GM23338 (cell line): ENCODE data around the gene MFGE8. TPM values are rescaled to one million over a fixed set of nuclear protein-coding genes. Genes with fewer than 3 reads are reported as not detected.

Source experiments
- ATAC-seq: fragments of 200-7000 bp; cut with Tn5 transposase; 3 replicates; pipeline ENCODE4 v1.9.1; 2020
- DNase-seq: peaks from one replicate; pipeline ENCODE4 v3.0.0-alpha.2; 2015; ENCODE audit warnings: low spot score
- H2AFZ ChIP-seq: fragments of 200-600 bp; sonication (generic); 2 replicates; pipeline ENCODE4 v1.8.0; 2016; ENCODE audit warnings: antibody characterized with exemption, mild to moderate bottlenecking, moderate library complexity
- H3F3A ChIP-seq: fragments of 200-600 bp; sonication (generic); replicated peaks from 2 replicates; pipeline ENCODE4 v1.8.0; 2017; ENCODE audit warnings: antibody characterized with exemption, mixed run types, low read depth
- H3K27ac ChIP-seq: fragments of 200-600 bp; sonication (generic); 2 replicates; pipeline ENCODE4 v1.6.1; 2016; ENCODE audit warnings: low read depth
- H3K27me3 ChIP-seq: fragments of 200-600 bp; sonication (generic); 2 replicates; pipeline ENCODE4 v1.8.0; 2016; ENCODE audit warnings: mild to moderate bottlenecking, mixed run types, moderate library complexity; ENCODE audit not compliant: insufficient read depth
- H3K36me3 ChIP-seq: fragments of 200-600 bp; sonication (generic); 2 replicates; pipeline ENCODE4 v1.8.0; 2016; ENCODE audit warnings: mild to moderate bottlenecking; ENCODE audit not compliant: insufficient read depth
- H3K4me1 ChIP-seq: fragments of 200-600 bp; sonication (generic); 2 replicates; pipeline ENCODE4 v1.8.0; 2016; ENCODE audit warnings: mild to moderate bottlenecking, moderate library complexity; ENCODE audit not compliant: insufficient read depth
- H3K4me2 ChIP-seq: fragments of 200-600 bp; sonication (generic); 2 replicates; pipeline ENCODE4 v1.7.1; 2017; ENCODE audit warnings: mixed run types
- H3K4me3 ChIP-seq: fragments of 200-600 bp; sonication (generic); 2 replicates; pipeline ENCODE4 v1.6.1; 2016; ENCODE audit warnings: mixed run types
- H3K79me2 ChIP-seq: fragments of 200-600 bp; sonication (generic); replicated peaks from 2 replicates; pipeline ENCODE4 v1.8.0; 2017; ENCODE audit warnings: mild to moderate bottlenecking; ENCODE audit not compliant: insufficient read depth
- H3K9me2 ChIP-seq: fragments of 200-600 bp; sonication (generic); 2 replicates; pipeline ENCODE4 v1.8.0; 2017; ENCODE audit not compliant: insufficient read depth
- H4K20me1 ChIP-seq: fragments of 200-600 bp; sonication (generic); replicated peaks from 2 replicates; pipeline ENCODE4 v1.8.0; 2017; ENCODE audit warnings: mild to moderate bottlenecking; ENCODE audit not compliant: insufficient read depth
- H3K27ac Mint-ChIP-seq: 2 replicates; pipeline ENCODE4 v1.8.0; 2020; ENCODE audit warnings: inconsistent platforms, mild to moderate bottlenecking, moderate library complexity, mixed read lengths
- H3K27me3 Mint-ChIP-seq: 3 replicates; pipeline ENCODE4 v1.8.0; 2022; ENCODE audit warnings: low read depth, mild to moderate bottlenecking, moderate library complexity, mixed read lengths, inconsistent platforms; ENCODE audit not compliant: insufficient read depth, poor library complexity
- H3K36me3 Mint-ChIP-seq: 3 replicates; pipeline ENCODE4 v1.8.0; 2021; ENCODE audit warnings: low read depth, mild to moderate bottlenecking, inconsistent platforms, moderate library complexity, mixed read lengths
- H3K4me1 Mint-ChIP-seq: 3 replicates; pipeline ENCODE4 v1.8.0; 2020; ENCODE audit warnings: mild to moderate bottlenecking, inconsistent platforms, mixed read lengths
- H3K4me3 Mint-ChIP-seq: 3 replicates; pipeline ENCODE4 v1.8.0; 2021; ENCODE audit warnings: moderate library complexity, mild to moderate bottlenecking, inconsistent platforms, mixed read lengths
- H3K9me3 Mint-ChIP-seq: 3 replicates; pipeline ENCODE4 v1.8.0; 2020; ENCODE audit warnings: moderate library complexity, mild to moderate bottlenecking, inconsistent platforms, mixed read lengths
- CREB1 ChIP-seq: fragments of 250-450 bp; sonication (Bioruptor Pico); IDR thresholded peaks from 2 replicates; pipeline ENCODE4 v1.5.0; 2020; ENCODE audit warnings: low read depth, mild to moderate bottlenecking, moderate library complexity
- CTCF ChIP-seq, 2 experiments: fragments of 200-600 bp in 1 of 2; sonication (generic) in 1 of 2; conservative IDR thresholded peaks; 2 replicates each; pipeline versions ENCODE4 v1.5.1 to v1.6.1; 2016 to 2017; ENCODE audit warnings: antibody characterized with exemption in 2 of 2, low read depth in 2 of 2, mild to moderate bottlenecking in 2 of 2, moderate library complexity in 1 of 2
- EZH2 ChIP-seq: fragments of 200-600 bp; sonication (generic); IDR thresholded peaks from one replicate; pipeline ENCODE4 v1.8.0; 2017; ENCODE audit warnings: antibody characterized with exemption, mild to moderate bottlenecking, low read depth; ENCODE audit not compliant: unreplicated experiment
- JUNB ChIP-seq: IDR thresholded peaks from one replicate; pipeline ENCODE4 v1.6.1; 2016; ENCODE audit warnings: antibody characterized with exemption; ENCODE audit not compliant: unreplicated experiment
- NANOG ChIP-seq: IDR thresholded peaks from 2 replicates; pipeline ENCODE4 v1.6.1; 2016; ENCODE audit warnings: antibody characterized with exemption, borderline replicate concordance
- POLR2AphosphoS5 ChIP-seq: IDR thresholded peaks from 2 replicates; pipeline ENCODE4 v1.6.1; 2016; ENCODE audit warnings: antibody characterized with exemption, low read depth
- STAT1 ChIP-seq: IDR thresholded peaks from one replicate; pipeline ENCODE4 v1.6.1; 2016; ENCODE audit warnings: antibody characterized with exemption; ENCODE audit not compliant: unreplicated experiment
- ZNF114 ChIP-seq: fragments of 250-450 bp; sonication (Bioruptor Pico); IDR thresholded peaks from 2 replicates; pipeline ENCODE4 v1.5.0; 2020; ENCODE audit warnings: mild to moderate bottlenecking, moderate library complexity
- ZNF331 ChIP-seq: fragments of 250-450 bp; sonication (Bioruptor Pico); IDR thresholded peaks from 2 replicates; pipeline ENCODE4 v1.5.0; 2020; ENCODE audit warnings: low read depth, mild to moderate bottlenecking, moderate library complexity
- polyA plus RNA-seq: library from polyadenylated mRNA; unstranded; fragments of >200 nt; fragmentation: Nextera tagmentation; extraction: Ambion mirVana; gene quantifications from 2 replicates; pipeline ENCODE4 v1.2.1, GENCODE V29; 2016
- total RNA-seq: library from RNA; depleted of rRNA; stranded (reverse); fragments of >200 nt; shearing (Covaris generic); gene quantifications from 2 replicates; pipeline ENCODE4 v1.2.3, GENCODE V29; 2014
- TF ChIP-seq, protein P1 (sequence below): IDR thresholded peaks from 2 replicates; pipeline ENCODE4 v1.6.1; 2016; ENCODE audit warnings: antibody characterized with exemption
- TF ChIP-seq, protein P2 (sequence below): IDR thresholded peaks from one replicate; pipeline ENCODE4 v1.6.1; 2018; ENCODE audit warnings: antibody characterized with exemption; ENCODE audit not compliant: unreplicated experiment

The MFGE8 gene
- total and polyA plus RNA-seq, 2 experiments from 2014 or later = 279 to 671 TPM

DNA sequence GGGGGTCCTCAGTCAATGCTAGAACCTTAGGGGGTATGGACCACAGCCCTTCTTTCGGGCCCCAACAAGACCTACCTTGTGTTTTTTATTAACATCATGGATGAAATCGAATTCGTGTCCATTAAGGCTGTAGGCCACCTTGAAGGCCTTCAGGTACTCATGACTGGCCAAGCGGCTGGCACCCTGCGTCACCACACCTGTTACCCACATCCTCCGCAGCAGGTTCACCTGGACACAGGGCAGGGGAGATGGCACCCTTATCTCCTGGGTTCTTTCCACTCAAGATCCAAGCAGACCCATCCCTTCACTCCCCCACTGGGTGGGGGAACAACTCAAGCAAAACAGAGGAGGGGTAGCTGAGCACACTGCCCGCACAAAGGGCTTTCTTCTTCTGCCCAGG lies 6.6 kb downstream of the MFGE8 start:
- Histone ChIP-seq H3K79me2 (peaks cover 55% of the 10 kb centered on the region), H4K20me1 (peaks cover 55% of the 10 kb centered on the region), H3F3A (peaks cover 42% of the 10 kb centered on the region), H3K36me3 (peaks cover 66% of the 10 kb centered on the region), H3K4me3 (no peak overlapping the region), H2AFZ (no peak overlapping the region), H3K4me1 (peaks cover 27% of the 10 kb centered on the region), H3K4me2 (no peak overlapping the region), H3K9me2 (no peaks in the 10 kb centered on the region), H3K27me3 (no peaks in the 10 kb centered on the region), H3K27ac (no peak overlapping the region)
- Mint-ChIP-seq H3K36me3 (peaks cover 100% of the 10 kb centered on the region), H3K9me3 (no peaks in the 10 kb centered on the region; the same call in 2 of the 3 replicates), H3K27me3 (peaks cover 34% of the 10 kb centered on the region), H3K27ac (no peak overlapping the region), H3K4me1 (peaks cover 78% of the 10 kb centered on the region), H3K4me3 (no peak overlapping the region)
- DNase-seq = no peak
- TF ChIP-seq STAT1 = no peak
- TF ChIP-seq, protein P1, sequence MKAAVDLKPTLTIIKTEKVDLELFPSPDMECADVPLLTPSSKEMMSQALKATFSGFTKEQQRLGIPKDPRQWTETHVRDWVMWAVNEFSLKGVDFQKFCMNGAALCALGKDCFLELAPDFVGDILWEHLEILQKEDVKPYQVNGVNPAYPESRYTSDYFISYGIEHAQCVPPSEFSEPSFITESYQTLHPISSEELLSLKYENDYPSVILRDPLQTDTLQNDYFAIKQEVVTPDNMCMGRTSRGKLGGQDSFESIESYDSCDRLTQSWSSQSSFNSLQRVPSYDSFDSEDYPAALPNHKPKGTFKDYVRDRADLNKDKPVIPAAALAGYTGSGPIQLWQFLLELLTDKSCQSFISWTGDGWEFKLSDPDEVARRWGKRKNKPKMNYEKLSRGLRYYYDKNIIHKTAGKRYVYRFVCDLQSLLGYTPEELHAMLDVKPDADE = no peak
- no peak for TF ChIP-seq EZH2
- no peak for TF ChIP-seq CTCF (conservative IDR thresholded peaks at IDR 0.05; ENCODE audit: low read depth in 2 of 2)
- ATAC-seq = no peak

DNA sequence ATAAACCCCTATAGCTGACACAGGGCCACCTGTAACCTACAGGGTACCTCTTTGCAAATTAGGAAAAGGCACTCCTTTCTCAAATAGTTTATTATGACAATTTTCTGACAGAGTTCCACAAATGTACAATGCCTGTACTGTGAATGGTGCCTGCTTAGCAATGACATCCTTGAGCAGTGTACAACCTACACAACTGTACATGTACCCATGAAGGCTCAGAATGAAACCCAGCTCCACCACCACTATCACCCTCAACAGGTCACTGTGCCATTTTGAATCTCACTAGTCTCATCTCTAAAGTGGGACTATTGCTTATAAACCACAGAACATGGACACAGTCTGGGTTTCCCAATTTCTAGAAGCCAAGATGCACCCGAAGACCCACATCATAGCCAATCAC lies 7.0 kb downstream of the MFGE8 start:
- Histone ChIP-seq H3K9me2 (no peaks in the 10 kb centered on the region), H3K27me3 (no peaks in the 10 kb centered on the region), H3K79me2 (peaks cover 50% of the 10 kb centered on the region), H3K4me1 (peaks cover 23% of the 10 kb centered on the region), H3K36me3 (peaks cover 62% of the 10 kb centered on the region), H3K4me2 (no peak overlapping the region), H3K4me3 (no peak overlapping the region), H2AFZ (no peak overlapping the region), H4K20me1 (peaks cover 52% of the 10 kb centered on the region), H3F3A (peaks cover 42% of the 10 kb centered on the region), H3K27ac (no peak overlapping the region)
- peaks cover 100% of the 10 kb centered on the region for H3K36me3 Mint-ChIP-seq
- no peak for DNase-seq
- no peaks in the 10 kb centered on the region; the same call in 2 of the 3 replicates for H3K9me3 Mint-ChIP-seq
- no peak overlapping the region for H3K4me3 Mint-ChIP-seq
- peaks cover 29% of the 10 kb centered on the region for H3K27me3 Mint-ChIP-seq
- TF ChIP-seq CREB1 (CRISPR knock-in tag) (no peak), JUNB (no peak), NANOG (no peak), STAT1 (no peak), CTCF (conservative IDR thresholded peaks at IDR 0.05; ENCODE audit: low read depth in 2 of 2) (no peak), ZNF114 (CRISPR knock-in tag) (no peak), EZH2 (no peak), ZNF331 (CRISPR knock-in tag) (no peak), POLR2AphosphoS5 (no peak)
- TF ChIP-seq, protein P1 = no peak
- TF ChIP-seq, protein P2, sequence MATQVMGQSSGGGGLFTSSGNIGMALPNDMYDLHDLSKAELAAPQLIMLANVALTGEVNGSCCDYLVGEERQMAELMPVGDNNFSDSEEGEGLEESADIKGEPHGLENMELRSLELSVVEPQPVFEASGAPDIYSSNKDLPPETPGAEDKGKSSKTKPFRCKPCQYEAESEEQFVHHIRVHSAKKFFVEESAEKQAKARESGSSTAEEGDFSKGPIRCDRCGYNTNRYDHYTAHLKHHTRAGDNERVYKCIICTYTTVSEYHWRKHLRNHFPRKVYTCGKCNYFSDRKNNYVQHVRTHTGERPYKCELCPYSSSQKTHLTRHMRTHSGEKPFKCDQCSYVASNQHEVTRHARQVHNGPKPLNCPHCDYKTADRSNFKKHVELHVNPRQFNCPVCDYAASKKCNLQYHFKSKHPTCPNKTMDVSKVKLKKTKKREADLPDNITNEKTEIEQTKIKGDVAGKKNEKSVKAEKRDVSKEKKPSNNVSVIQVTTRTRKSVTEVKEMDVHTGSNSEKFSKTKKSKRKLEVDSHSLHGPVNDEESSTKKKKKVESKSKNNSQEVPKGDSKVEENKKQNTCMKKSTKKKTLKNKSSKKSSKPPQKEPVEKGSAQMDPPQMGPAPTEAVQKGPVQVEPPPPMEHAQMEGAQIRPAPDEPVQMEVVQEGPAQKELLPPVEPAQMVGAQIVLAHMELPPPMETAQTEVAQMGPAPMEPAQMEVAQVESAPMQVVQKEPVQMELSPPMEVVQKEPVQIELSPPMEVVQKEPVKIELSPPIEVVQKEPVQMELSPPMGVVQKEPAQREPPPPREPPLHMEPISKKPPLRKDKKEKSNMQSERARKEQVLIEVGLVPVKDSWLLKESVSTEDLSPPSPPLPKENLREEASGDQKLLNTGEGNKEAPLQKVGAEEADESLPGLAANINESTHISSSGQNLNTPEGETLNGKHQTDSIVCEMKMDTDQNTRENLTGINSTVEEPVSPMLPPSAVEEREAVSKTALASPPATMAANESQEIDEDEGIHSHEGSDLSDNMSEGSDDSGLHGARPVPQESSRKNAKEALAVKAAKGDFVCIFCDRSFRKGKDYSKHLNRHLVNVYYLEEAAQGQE = no peak
- H3K4me1 Mint-ChIP-seq = peaks cover 79% of the 10 kb centered on the region
- no peak overlapping the region for H3K27ac Mint-ChIP-seq
- ATAC-seq = no peak
